Activated T-helper 1 cell treated with Interleukin-2 at 50 U/mL for 16 hours (primary cell): ENCODE measurements around the gene FNDC1.
"Not testable (repeated sequence)": the region's sequence is repeated elsewhere in the genome, so short reads cannot be mapped to it uniquely, and the experiment has no call there.

ENCODE experiments used
- DNase-seq: peaks from one replicate; pipeline ENCODE4 v3.0.0-alpha.2; 2020; ENCODE audit warnings: low read depth

Gene FNDC1

DNA sequence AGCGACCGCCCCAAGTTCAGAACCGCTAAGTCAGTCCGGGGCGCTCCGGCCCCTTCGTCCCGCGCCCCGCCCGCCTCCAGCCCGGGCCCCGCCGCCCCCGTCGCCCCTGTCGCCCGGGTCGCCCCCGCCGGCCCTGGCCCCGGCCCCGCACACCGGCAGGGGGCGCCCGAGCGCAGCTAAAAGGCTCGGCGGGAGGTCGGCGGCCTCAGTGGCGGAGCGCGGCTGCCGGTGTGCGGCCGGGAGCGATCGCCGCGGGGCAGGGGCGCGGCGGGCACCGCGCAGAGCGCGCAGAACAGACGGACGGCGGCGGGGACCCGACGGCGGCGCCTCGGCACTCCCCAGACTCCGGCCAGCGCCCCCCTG, at the start of gene FNDC1:
TSS of gene FNDC1 (plus strand) at position 208 of the 363 bp plus-strand sequence. CDS start 197 bp downstream, outside the sequence.
- DNase-seq: no peak

GRCh38 chr6:159119791-159120190, 49.4 kb upstream of the FNDC1 start:
- no peak for DNase-seq

DNA sequence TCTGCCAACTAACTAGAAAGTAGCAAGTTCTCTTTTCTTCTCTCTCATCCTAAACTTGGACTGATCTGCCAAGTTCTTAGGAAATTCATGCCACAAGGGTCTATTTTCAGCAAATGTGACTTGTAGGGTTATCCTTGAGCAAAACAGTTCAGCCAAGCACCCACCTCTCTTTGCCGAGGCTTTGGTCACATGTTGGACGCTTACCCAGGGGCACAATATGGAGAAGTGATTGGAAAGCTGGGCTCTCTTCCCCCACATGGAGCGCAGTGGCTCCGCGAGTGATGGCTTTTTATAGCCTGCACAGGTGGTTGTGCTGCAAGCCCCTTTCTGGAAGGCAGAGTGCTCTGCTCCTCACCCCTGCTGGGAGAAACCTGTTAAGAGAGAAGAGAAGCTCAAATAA, 47.7 kb upstream of the FNDC1 start:
- DNase-seq: no peak

GRCh38 chr6:159122453-159122852, 46.7 kb upstream of the FNDC1 start:
- DNase-seq: no peak

- DNase-seq: not testable (repeated sequence)
Observed at GRCh38 chr6:159123831-159124230, 45.4 kb upstream of the FNDC1 start.

GRCh38 chr6:159125014-159125609, 44.1 kb upstream of the FNDC1 start:
- DNase-seq: no peak

- DNase-seq: no peak
Observed at GRCh38 chr6:159125951-159126352, 43.2 kb upstream of the FNDC1 start.

GRCh38 chr6:159126590-159126989, 42.6 kb upstream of the FNDC1 start:
- DNase-seq: no peak

- no peak for DNase-seq
Observed at GRCh38 chr6:159127701-159128100, 41.5 kb upstream of the FNDC1 start.

GRCh38 chr6:159128978-159129377, 40.2 kb upstream of the FNDC1 start:
- DNase-seq: no peak

DNA sequence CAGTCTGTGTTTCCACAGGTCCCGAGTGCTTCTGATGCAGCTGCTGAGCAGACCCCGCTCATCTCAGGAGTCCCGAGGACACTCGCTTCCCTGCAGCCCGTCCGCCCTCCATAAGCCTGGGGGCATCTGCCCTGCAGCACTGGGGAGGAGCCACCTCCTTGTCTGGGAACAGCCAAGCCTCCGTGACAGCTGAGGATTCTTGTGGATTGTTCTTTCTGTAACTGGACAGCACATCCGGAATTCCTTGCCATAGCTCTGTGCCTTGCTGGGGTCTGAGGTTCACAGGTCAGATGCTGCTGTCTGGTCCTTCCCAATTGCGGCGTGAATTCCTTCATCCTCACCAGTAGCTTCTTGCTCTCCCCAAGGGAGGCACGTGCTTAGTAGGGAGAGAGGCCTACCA, 38.4 kb upstream of the FNDC1 start:
- no peak for DNase-seq

DNA sequence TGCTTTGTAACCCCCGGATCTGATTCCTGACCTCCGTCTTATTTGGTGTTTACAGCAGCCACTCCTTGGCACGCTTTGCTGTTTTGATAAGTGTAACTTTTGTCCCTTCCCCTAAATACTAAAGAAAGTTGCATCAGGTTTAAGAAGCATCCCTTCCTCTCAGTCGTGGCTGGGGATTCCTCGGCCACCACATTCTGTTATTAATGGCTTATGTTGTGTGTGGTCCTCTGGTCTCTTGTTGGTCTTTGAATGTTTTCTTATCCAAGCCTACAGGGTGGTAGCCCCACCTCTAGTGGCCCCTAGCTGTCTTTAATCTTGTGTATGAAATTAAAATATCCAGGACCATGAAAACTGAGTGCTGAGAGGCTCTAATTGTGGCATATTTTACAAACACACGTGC, 37.5 kb upstream of the FNDC1 start:
- DNase-seq: no peak

DNA sequence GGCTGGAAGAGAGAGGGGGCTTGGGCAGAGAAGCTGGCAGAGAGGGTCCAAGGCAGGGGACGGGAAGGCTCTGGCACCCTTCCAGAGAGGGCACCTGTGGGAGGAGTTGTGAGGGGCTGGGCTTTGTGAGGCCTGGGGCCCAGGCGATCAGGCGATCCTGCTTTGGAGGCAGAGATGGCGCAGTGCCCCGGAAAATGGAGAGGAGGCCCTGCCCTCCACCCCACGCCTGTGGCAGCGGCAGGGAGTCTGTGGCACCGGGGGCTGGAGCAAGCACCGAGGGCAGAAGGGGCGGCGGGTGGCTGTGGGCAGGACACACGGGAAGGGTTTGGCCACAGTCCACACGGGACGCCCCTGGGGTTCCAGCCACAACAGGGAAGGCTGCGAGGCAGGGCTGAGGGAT, 36.5 kb upstream of the FNDC1 start:
- no peak for DNase-seq

- peak; percentile 55 for DNase-seq
Observed at GRCh38 chr6:159134701-159135364, 34.4 kb upstream of the FNDC1 start.

- DNase-seq: no peak
Observed at GRCh38 chr6:159137676-159138075, 31.5 kb upstream of the FNDC1 start.

DNA sequence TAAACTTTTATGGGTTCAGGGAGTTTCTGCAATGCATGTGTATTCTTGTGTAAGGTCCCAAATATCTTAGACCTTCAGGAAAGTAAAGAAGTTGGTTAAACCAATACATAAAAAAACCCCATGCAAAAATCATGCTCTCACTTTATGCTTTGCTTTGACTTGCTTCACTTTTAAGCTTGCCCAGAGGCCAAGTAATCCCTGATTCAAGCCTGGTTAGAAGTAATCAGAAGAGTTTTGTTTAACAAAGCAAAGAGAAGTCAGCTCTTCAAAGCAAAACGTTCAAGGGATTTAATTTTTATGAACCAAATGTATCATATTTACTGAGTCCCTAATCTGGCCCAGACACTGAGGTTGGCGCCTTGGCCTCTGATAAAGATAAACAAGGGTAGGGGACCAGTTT, 26.7 kb upstream of the FNDC1 start:
- no peak for DNase-seq

DNA sequence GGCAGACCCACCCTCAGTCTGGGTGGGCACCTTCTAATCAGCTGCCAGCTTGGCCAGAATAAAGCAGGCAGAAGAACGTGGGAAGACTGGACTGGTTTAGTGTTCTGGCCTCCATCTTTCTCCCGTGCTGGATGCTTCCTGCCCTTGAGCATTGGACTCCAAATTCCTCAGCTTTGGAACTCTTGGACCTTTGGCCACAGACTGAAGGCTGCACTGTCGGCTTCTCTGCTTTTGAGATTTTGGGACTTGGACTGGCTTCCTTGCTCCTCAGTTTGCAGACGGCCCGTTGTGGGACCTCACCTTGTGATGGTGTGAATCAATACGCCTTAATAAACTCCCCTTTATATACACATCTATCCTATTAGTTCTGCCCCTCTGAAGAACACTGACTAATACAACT, 20.6 kb upstream of the FNDC1 start:
- no peak for DNase-seq

DNA sequence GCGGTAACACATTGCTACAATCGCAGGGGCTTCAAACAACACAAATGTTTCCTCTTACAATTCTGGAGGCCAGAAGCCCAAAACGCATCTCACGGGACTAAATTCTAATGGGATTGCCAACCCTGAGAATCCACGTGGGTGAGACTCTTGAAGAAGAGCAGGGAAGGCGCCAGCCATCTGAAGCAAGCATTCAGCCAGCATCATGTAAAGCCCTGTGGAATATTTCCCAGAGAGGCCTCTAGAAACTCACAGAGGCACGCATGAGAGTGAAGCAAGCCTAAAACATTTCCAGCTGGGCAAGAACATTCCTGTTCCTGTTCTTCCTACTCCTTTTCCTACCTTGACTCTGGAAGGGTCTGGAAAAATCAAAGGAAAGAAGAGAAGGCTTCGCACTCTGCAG, 19.6 kb upstream of the FNDC1 start:
- no peak for DNase-seq

DNA sequence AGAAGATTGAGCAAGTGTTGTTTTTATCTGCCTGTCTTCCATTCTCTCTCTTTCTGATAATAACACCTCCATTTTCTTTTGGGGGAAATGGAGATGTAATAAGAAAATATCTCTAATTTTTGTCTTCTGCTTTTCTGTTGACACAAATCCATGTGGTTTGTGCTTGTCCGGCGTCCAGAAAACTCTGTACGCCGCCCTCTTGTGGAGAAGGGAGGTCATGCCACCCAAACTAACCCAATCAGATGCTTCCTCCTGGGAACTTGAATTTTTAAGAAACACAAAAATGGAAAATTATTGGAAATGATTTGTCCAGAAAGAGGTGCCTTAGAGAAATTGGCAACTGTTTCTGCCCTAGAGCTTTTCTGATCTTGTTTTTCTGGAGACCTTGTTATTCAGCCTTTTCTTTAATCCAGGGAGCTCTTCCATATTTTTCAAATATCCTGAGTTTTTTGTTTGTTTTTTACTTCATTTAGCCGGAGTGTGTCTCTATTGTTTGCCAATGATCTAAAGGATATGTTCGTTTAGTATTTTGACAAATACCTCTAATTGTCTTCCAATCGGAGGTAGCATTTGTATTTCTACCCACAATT, 17.8 kb upstream of the FNDC1 start:
- DNase-seq: no peak

GRCh38 chr6:159152041-159152440, 17.2 kb upstream of the FNDC1 start:
- no peak for DNase-seq

DNA sequence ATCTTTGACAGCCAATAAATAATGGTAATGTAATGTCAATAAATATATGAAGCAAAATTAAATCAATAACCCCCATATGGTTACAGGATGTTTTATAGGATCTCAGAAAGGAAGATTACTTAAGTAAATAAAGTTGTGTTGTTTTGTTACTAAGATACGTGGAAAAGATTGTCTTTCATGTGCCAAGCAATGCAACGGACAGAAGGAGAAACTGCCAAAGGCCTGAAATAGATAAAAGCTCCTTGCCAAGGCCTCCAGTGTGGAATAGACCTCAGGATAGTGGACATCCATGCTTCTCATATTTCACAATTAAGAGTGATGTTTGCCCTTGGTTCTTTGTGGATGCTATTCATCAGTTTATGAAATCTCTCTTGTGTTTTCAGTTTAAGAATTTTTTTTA, 16.4 kb upstream of the FNDC1 start:
- no peak for DNase-seq

- no peak for DNase-seq
Observed at GRCh38 chr6:159155679-159156078, 13.5 kb upstream of the FNDC1 start.

DNA sequence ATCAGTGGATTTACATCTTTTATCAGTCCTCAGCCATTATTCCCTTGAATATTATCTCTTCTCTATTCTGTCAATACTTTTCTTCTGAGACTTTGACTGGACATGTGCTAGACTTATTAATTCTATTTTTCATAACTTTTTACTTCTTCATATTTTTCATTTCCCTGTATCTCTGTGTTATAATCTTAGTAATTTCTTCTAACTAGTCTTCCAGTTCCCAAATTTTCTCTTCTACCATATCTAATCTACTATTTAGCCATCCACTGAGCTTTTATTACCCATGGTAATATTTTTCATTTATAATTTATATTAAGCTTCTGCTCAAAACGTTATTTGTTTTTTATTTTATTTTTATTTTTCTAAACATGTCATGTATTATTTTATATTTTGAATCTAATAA, 13.1 kb upstream of the FNDC1 start:
- DNase-seq: no peak

- DNase-seq: no peak
Observed at GRCh38 chr6:159157431-159157830, 11.8 kb upstream of the FNDC1 start.
